ENCODE measurements around the gene TSSC4. TPM values are rescaled to one million over a fixed set of nuclear protein-coding genes. Genes with fewer than 3 reads are reported as not detected.

The TSSC4 gene
- total RNA-seq, 6 donors from 2014 or later: 28.9 to 69.4 (median 50.3) TPM

DNA sequence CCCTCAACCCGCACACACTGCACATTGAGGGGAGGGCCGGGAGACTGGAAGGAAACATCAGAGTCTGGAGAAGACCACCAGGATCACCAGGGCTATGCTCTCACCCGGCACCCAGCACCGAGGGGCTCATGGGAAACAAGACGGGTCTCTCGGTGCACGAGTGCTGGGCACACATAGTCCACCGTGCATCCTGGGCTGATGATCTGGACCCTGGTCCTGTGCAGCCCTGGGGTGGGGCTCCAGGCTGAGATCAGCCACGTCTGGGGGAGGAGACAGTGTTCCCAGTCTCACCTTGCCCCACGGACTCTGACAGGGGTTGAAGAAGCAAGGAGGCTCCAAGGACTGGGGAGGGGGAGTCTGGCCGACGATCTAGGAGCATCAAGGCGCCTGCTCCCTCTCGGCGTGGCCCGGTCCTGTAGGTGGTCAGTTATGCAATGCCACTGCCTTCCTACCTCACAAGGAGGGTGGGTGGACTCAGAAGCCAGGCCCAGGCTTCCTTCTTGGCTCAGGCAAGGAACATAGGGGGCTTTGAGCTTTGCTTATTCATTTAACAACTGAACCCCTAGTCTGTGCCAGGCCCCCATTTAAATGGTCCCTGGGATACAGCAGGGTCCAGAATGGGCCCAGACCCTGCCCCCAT is 34.9 kb upstream of the TSSC4 start:
- Histone ChIP-seq H3K36me3 (no peaks in the 10 kb centered on the region), H3K27ac (no peak overlapping the region)
- DNase-seq: no peak

DNA sequence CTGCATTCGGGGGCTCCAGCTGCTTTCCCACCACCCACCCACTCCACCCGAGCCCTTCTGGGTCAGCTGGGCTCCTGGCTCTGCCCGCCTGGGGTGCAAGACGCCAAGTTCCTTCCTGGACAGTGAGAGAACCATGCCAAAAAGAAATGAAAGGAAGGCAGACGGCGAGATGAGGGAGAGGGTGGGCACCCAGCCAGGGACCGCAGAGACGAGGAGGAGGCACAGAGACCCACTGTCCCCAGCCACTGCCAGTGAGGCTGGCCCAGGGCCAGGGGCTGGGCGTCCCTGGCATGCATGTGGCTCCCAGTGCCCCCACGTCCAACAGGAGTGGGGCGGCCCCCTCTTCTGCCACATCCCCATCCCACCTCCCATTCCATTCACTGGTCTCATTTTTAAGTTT is 34.3 kb upstream of the TSSC4 start:
- Histone ChIP-seq H3K27ac (no peak overlapping the region), H3K36me3 (no peaks in the 10 kb centered on the region), H3K9me3 (no peaks in the 10 kb centered on the region), H3K27me3 (no peaks in the 10 kb centered on the region), H3K4me3 (no peak overlapping the region), H3K4me1 (peaks cover 6 to 15% (median 9%) of the 10 kb centered on the region in 4 donors)
- ATAC-seq (ENCODE audit: low FRiP score in 2 of 2) (no peak), DNase-seq (no peak)
- no peak for TF ChIP-seq EP300 (IDR thresholded peaks at IDR 0.05)
- WGBS, 2 donors: 14 to 27% methylated on average over 8 to 11 of the region's 11 CpGs

More for the DNA sequence above, 34.9 kb upstream of the TSSC4 start:
- 85 to 100% methylated on average over 5 to 16 of the region's 16 CpGs for WGBS, 2 donors
- H3K4me1 ChIP-seq: peaks cover 6 to 15% (median 9%) of the 10 kb centered on the region in 4 donors
- TF ChIP-seq POLR2A (IDR thresholded peaks at IDR 0.05): no peak
- TF ChIP-seq CTCF (IDR thresholded peaks at IDR 0.05): no peak
- TF ChIP-seq POLR2AphosphoS5 (IDR thresholded peaks at IDR 0.05): no peak
- TF ChIP-seq EP300 (IDR thresholded peaks at IDR 0.05): no peak
- H3K9me3 ChIP-seq: no peaks in the 10 kb centered on the region
- H3K27me3 ChIP-seq: no peaks in the 10 kb centered on the region
- peak in 1 of 2 donors; percentile 4 for ATAC-seq (ENCODE audit: low FRiP score in 2 of 2)
- no peak overlapping the region for H3K4me3 ChIP-seq

GRCh38 chr11:2366733-2367132 is 33.8 kb upstream of the TSSC4 start:
- Histone ChIP-seq H3K4me3 (no peak overlapping the region), H3K9me3 (no peaks in the 10 kb centered on the region), H3K4me1 (peaks cover 6 to 15% (median 9%) of the 10 kb centered on the region in 4 donors), H3K27me3 (no peaks in the 10 kb centered on the region), H3K27ac (no peak overlapping the region), H3K36me3 (no peaks in the 10 kb centered on the region)
- no peak for ATAC-seq (ENCODE audit: low FRiP score in 2 of 2)
- 62 to 76% methylated on average over 3 to 7 of the region's 7 CpGs for WGBS, 2 donors
- TF ChIP-seq EP300 (IDR thresholded peaks at IDR 0.05): no peak
- TF ChIP-seq POLR2A (IDR thresholded peaks at IDR 0.05): no peak
- no peak for TF ChIP-seq POLR2AphosphoS5 (IDR thresholded peaks at IDR 0.05)
- TF ChIP-seq CTCF (IDR thresholded peaks at IDR 0.05): no peak
- DNase-seq: no peak

GRCh38 chr11:2367266-2368160 is 33.0 kb upstream of the TSSC4 start:
- WGBS, 2 donors: 74 to 83% methylated on average over 14 to 17 of the region's 17 CpGs
- Histone ChIP-seq H3K4me3 (no peak overlapping the region), H3K36me3 (no peaks in the 10 kb centered on the region), H3K27ac (no peak overlapping the region), H3K4me1 (peaks cover 6 to 15% (median 9%) of the 10 kb centered on the region in 4 donors), H3K9me3 (no peaks in the 10 kb centered on the region), H3K27me3 (no peaks in the 10 kb centered on the region)
- ATAC-seq (ENCODE audit: low FRiP score in 2 of 2): no peak
- TF ChIP-seq CTCF (IDR thresholded peaks at IDR 0.05) (no peak), POLR2AphosphoS5 (IDR thresholded peaks at IDR 0.05) (no peak), EP300 (IDR thresholded peaks at IDR 0.05) (no peak), POLR2A (IDR thresholded peaks at IDR 0.05) (no peak)
- no peak for DNase-seq

DNA sequence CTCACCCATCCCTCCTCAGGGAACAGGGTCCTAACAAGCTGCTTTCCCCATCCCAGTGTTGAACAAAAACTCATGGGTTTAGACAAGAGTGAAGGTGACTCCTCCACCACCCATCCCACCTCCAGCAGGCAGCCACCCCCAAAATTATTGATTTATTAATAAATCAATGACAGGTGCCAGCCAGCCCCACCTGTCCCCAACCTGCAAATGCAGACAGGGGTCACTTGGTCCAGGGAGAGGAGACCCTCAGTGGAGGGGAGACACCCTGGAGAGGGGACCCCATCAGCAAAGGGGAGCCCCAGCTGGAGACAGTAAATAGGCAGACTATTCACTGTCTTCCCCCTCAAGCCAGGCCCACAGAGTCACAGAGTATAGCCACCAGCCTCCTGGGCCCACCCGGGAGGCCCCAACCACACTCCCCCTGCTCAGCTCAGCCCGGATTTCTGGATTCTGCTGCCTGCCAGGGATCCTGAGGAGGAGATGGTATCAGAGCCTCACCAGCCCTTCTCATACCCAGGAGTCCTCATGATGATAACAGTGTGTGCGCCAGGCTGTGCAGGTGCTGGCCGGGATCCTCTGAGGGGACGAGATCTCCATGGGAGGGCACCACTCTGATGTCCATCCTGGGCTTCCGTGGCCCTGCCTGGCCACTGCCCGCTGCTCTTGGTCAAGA is 32.2 kb upstream of the TSSC4 start:
- TF ChIP-seq EP300 (IDR thresholded peaks at IDR 0.05): no peak
- no peak for TF ChIP-seq POLR2A (IDR thresholded peaks at IDR 0.05)
- no peak for TF ChIP-seq CTCF (IDR thresholded peaks at IDR 0.05)
- H3K27me3 ChIP-seq: no peaks in the 10 kb centered on the region
- no peaks in the 10 kb centered on the region for H3K36me3 ChIP-seq
- H3K4me3 ChIP-seq: no peak overlapping the region
- no peak overlapping the region for H3K27ac ChIP-seq
- peak in 1 of 2 donors; percentile 3 for ATAC-seq (ENCODE audit: low FRiP score in 2 of 2)
- WGBS, 2 donors: 96 to 100% methylated on average over 6 to 7 of the region's 7 CpGs
- H3K9me3 ChIP-seq: no peaks in the 10 kb centered on the region
- DNase-seq: no peak
- peaks cover 6 to 15% (median 9%) of the 10 kb centered on the region in 4 donors for H3K4me1 ChIP-seq
